GM21825 (cell line): ENCODE data around the gene TMEM62.

Experiments
- ATAC-seq: cut with Tn5 transposase; IDR thresholded peaks from one replicate; pipeline ENCODE4 v1.9.1; 2021; ENCODE audit warnings: mild to moderate bottlenecking, moderate library complexity; ENCODE audit not compliant: unreplicated experiment

TMEM62 gene

GRCh38 chr15:43133430-43134156, at the start of gene TMEM62:
Gene TMEM62, plus strand, starts transcription at chr15:43133586. Its CDS starts 217 bp downstream, at chr15:43133803.
- ATAC-seq, result peak; percentile 92

- ATAC-seq, result no peak
Measured at GRCh38 chr15:43085921-43086320, 47.5 kb upstream of the TMEM62 start.

GRCh38 chr15:43086551-43086950, 46.8 kb upstream of the TMEM62 start:
- ATAC-seq, result no peak

GRCh38 chr15:43091859-43092258, 41.5 kb upstream of the TMEM62 start:
- ATAC-seq, result no peak

GRCh38 chr15:43093026-43093425, 40.4 kb upstream of the TMEM62 start:
- ATAC-seq, result no peak

- ATAC-seq, result no peak
Measured at GRCh38 chr15:43094416-43095030, 38.9 kb upstream of the TMEM62 start.

- no peak for ATAC-seq
Measured at GRCh38 chr15:43095243-43095642, 38.1 kb upstream of the TMEM62 start.

- ATAC-seq, result no peak
Measured at GRCh38 chr15:43095708-43096347, 37.6 kb upstream of the TMEM62 start.

- no peak for ATAC-seq
Measured at GRCh38 chr15:43096411-43096810, 37.0 kb upstream of the TMEM62 start.

GRCh38 chr15:43099105-43099845, 34.1 kb upstream of the TMEM62 start:
- no peak for ATAC-seq

- no peak for ATAC-seq
Measured at GRCh38 chr15:43100971-43101370, 32.4 kb upstream of the TMEM62 start.

- no peak for ATAC-seq
Measured at GRCh38 chr15:43102187-43102586, 31.2 kb upstream of the TMEM62 start.

- no peak for ATAC-seq
Measured at GRCh38 chr15:43103907-43104306, 29.5 kb upstream of the TMEM62 start.

GRCh38 chr15:43104426-43104825, 29.0 kb upstream of the TMEM62 start:
- ATAC-seq, result no peak

- peak; percentile 21 for ATAC-seq
Measured at GRCh38 chr15:43105077-43105736, 28.2 kb upstream of the TMEM62 start.

- peak; percentile 87 for ATAC-seq
Measured at GRCh38 chr15:43105778-43106485, 27.5 kb upstream of the TMEM62 start, which contains the start of gene UBR1. Gene UBR1, minus strand, starts transcription at chr15:43106038. Its CDS starts 16 bp downstream, at chr15:43106022.

- ATAC-seq, result no peak
Measured at GRCh38 chr15:43106486-43106829, 26.9 kb upstream of the TMEM62 start.

- no peak for ATAC-seq
Measured at GRCh38 chr15:43107751-43108150, 25.6 kb upstream of the TMEM62 start.

- no peak for ATAC-seq
Measured at GRCh38 chr15:43111354-43111753, 22.0 kb upstream of the TMEM62 start.

GRCh38 chr15:43118286-43118685, 15.1 kb upstream of the TMEM62 start:
- no peak for ATAC-seq
